Lower lobe of right lung (tissue), 2 donors: ENCODE data around the gene TSPAN9. TPM values are rescaled to one million over a fixed set of nuclear protein-coding genes. Genes with fewer than 3 reads are reported as not detected.

Experiments used
- ATAC-seq, 2 donors: fragments of 200-7000 bp; cut with Tn5 transposase; one replicate each; pipeline ENCODE4 v1.9.1; 2020 to 2022; ENCODE audit warnings: mild to moderate bottlenecking in 2 of 2, moderate library complexity in 2 of 2
- DNase-seq: peaks from one replicate; pipeline ENCODE4 v3.0.0-alpha.2; 2020
- H3K27ac ChIP-seq: fragments of 200-600 bp; one replicate; pipeline ENCODE4 v1.8.0; 2022
- H3K27me3 ChIP-seq: fragments of 200-600 bp; one replicate; pipeline ENCODE4 v1.8.0; 2022; ENCODE audit warnings: low read depth
- H3K36me3 ChIP-seq: fragments of 200-600 bp; one replicate; pipeline ENCODE4 v1.8.0; 2022; ENCODE audit warnings: mild to moderate bottlenecking
- H3K4me1 ChIP-seq: fragments of 200-600 bp; one replicate; pipeline ENCODE4 v1.8.0; 2022
- H3K4me3 ChIP-seq: fragments of 200-600 bp; one replicate; pipeline ENCODE4 v1.8.0; 2022; ENCODE audit warnings: mild to moderate bottlenecking
- H3K9me3 ChIP-seq: fragments of 200-600 bp; one replicate; pipeline ENCODE4 v1.8.0; 2022
- intact Hi-C: fragments of 100-400 bp; cut with DNase I; formaldehyde crosslinking; loops from one replicate; pipeline ENCODE4 v1.11.0; 2022
- total RNA-seq: library from RNA; stranded (reverse); fragmentation: NEBNext Ultra II Directional; extraction: Animal tissue kit (Norgen Biotek cat#: 25700); gene quantifications from one replicate; pipeline ENCODE4 v1.2.1, GENCODE V29; 2021
- TF ChIP-seq, protein P1 (sequence below): fragments of 200-600 bp; IDR thresholded peaks from one replicate; pipeline ENCODE4 v1.8.0; 2022; ENCODE audit warnings: antibody characterized with exemption, mild to moderate bottlenecking
- donor health status: DM: no; HTN: yes; CAD: no; lungs with severe emphysema.

Gene TSPAN9
- total RNA-seq, 1 donor from 2014 or later, result 61.1 TPM

GRCh38 chr12:3045494-3045893 lies 31.7 kb upstream of the TSPAN9 start:
- DNase-seq (no peak), ATAC-seq (no peak)
- Histone ChIP-seq H3K27ac (no peak overlapping the region), H3K4me1 (peaks cover 11% of the 10 kb centered on the region), H3K4me3 (no peak overlapping the region), H3K36me3 (peaks cover 7% of the 10 kb centered on the region), H3K27me3 (peaks cover 3% of the 10 kb centered on the region), H3K9me3 (no peaks in the 10 kb centered on the region)
- intact Hi-C loops, result no loop called here
- TF ChIP-seq, protein P1, sequence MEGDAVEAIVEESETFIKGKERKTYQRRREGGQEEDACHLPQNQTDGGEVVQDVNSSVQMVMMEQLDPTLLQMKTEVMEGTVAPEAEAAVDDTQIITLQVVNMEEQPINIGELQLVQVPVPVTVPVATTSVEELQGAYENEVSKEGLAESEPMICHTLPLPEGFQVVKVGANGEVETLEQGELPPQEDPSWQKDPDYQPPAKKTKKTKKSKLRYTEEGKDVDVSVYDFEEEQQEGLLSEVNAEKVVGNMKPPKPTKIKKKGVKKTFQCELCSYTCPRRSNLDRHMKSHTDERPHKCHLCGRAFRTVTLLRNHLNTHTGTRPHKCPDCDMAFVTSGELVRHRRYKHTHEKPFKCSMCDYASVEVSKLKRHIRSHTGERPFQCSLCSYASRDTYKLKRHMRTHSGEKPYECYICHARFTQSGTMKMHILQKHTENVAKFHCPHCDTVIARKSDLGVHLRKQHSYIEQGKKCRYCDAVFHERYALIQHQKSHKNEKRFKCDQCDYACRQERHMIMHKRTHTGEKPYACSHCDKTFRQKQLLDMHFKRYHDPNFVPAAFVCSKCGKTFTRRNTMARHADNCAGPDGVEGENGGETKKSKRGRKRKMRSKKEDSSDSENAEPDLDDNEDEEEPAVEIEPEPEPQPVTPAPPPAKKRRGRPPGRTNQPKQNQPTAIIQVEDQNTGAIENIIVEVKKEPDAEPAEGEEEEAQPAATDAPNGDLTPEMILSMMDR, result no peak

- Histone ChIP-seq H3K27me3 (peaks cover 3% of the 10 kb centered on the region), H3K4me1 (peaks cover 11% of the 10 kb centered on the region), H3K4me3 (no peak overlapping the region), H3K27ac (no peak overlapping the region), H3K36me3 (peaks cover 2% of the 10 kb centered on the region), H3K9me3 (no peaks in the 10 kb centered on the region)
- TF ChIP-seq, protein P1, result no peak
- intact Hi-C loops, result no loop called here
- ATAC-seq, result no peak
- DNase-seq, result no peak
These were observed 31.2 kb upstream of the TSPAN9 start for GRCh38 chr12:3045989-3046388.

DNA sequence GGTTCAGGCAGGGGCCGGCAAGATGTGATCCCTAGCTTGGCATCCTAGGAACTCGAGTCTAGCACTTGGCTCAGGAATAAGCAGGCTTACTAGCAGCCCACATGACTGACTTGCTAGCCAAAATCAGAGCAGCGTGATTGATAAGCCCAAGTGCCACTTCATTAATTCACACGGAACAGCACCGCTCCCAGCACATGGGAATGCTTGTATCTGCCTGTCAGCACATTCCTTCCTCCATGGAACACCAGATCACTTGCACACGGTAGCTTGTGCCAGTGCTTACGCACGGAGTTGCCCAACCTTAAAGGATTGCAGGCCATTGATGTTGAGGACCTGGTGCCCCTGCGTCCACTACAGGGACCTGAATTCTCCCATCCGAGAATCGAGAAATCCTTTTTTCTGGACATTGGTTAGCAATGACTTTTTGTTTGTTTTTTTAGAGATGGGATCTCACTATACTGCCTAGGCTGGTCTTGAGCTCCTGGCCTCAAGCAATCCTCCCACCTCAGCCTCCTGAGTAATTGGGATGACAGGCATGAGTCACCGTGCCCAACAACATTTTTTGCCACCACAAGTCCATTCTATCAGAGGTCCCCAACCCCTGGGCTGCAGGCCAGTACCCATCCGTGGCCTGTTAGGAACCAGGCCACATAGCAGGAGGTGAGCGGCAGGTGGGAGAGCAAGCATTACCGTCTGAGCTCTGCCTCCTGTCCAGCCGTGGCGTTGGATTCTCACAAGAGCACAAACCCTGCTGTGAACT lies 30.6 kb upstream of the TSPAN9 start:
- Histone ChIP-seq H3K27me3 (peaks cover 3% of the 10 kb centered on the region), H3K36me3 (no peaks in the 10 kb centered on the region), H3K4me1 (peaks cover 11% of the 10 kb centered on the region), H3K27ac (no peak overlapping the region), H3K9me3 (no peaks in the 10 kb centered on the region), H3K4me3 (no peak overlapping the region)
- peak; percentile 87 for ATAC-seq
- DNase-seq, result peak; percentile 70
- TF ChIP-seq, protein P1, result no peak
- intact Hi-C loops, result no loop called here

GRCh38 chr12:3047961-3048360 lies 29.2 kb upstream of the TSPAN9 start:
- H3K27me3 ChIP-seq, result no peaks in the 10 kb centered on the region
- DNase-seq (no peak), ATAC-seq (no peak)
- H3K27ac ChIP-seq, result no peak overlapping the region
- no peak overlapping the region for H3K4me3 ChIP-seq
- intact Hi-C loops, result no loop called here
- H3K9me3 ChIP-seq, result no peaks in the 10 kb centered on the region
- TF ChIP-seq, protein P1, result no peak
- H3K4me1 ChIP-seq, result peaks cover 11% of the 10 kb centered on the region
- no peaks in the 10 kb centered on the region for H3K36me3 ChIP-seq

GRCh38 chr12:3048540-3048939 lies 28.6 kb upstream of the TSPAN9 start:
- DNase-seq (no peak), ATAC-seq (no peak)
- intact Hi-C loops, result no loop called here
- H3K4me3 ChIP-seq, result no peak overlapping the region
- H3K27me3 ChIP-seq, result no peaks in the 10 kb centered on the region
- no peaks in the 10 kb centered on the region for H3K9me3 ChIP-seq
- no peaks in the 10 kb centered on the region for H3K36me3 ChIP-seq
- H3K4me1 ChIP-seq, result peaks cover 11% of the 10 kb centered on the region
- H3K27ac ChIP-seq, result no peak overlapping the region
- TF ChIP-seq, protein P1, result no peak
